SK-N-SH (cell line): ENCODE data around the gene IFI16. TPM values are rescaled to one million over a fixed set of nuclear protein-coding genes. Genes with fewer than 3 reads are reported as not detected.
"Not testable (repeated sequence)": the region's sequence is repeated elsewhere in the genome, so short reads cannot be mapped to it uniquely, and the experiment has no call there.

Experiments
- CTCF ChIA-PET: fragments of 300-600, 350-600 bp; formaldehyde crosslinking; extraction: SDS; loops from one replicate; lab custom pipeline; 2021; lab: Yijun Ruan, JAX
- POLR2A ChIA-PET: fragments of 350-600 bp; sonication (Branson Sonifier 250); formaldehyde crosslinking; extraction: SDS; loops from one replicate; lab custom pipeline; 2020; ENCODE audit warnings: antibody characterized with exemption, inconsistent platforms; lab: Yijun Ruan, JAX
- DNase-seq: peaks from one replicate; pipeline ENCODE4 v3.0.0; 2012
- H2AFZ ChIP-seq: fragments of 200-600 bp; sonication (generic); 2 replicates; pipeline ENCODE4 v1.8.1; 2016; ENCODE audit warnings: antibody characterized with exemption, mild to moderate bottlenecking, low read depth
- H3F3A ChIP-seq: fragments of 200-600 bp; sonication (generic); replicated peaks from 2 replicates; pipeline ENCODE3; 2016; ENCODE audit warnings: antibody characterized with exemption, mild to moderate bottlenecking; ENCODE audit not compliant: insufficient read depth
- H3K27ac ChIP-seq, 2 experiments: fragments of 200-500 bp in 1 of 2; fragments of 200-600 bp in 1 of 2; sonication (Bioruptor generic) in 1 of 2; sonication (generic), shearing (Covaris generic) in 1 of 2; 2 replicates each; pipeline versions ENCODE4 v1.5.1 to v1.6.1; 2014 to 2016; ENCODE audit warnings: low read depth in 2 of 2, inconsistent platforms in 1 of 2, low read length in 1 of 2, mild to moderate bottlenecking in 1 of 2, mixed read lengths in 1 of 2
- H3K27me3 ChIP-seq: fragments of 200-600 bp; sonication (generic), shearing (Covaris generic); 2 replicates; pipeline ENCODE4 v1.6.1; 2016; ENCODE audit warnings: mixed run types; ENCODE audit not compliant: insufficient read depth
- H3K36me3 ChIP-seq, 2 experiments: fragments of 200-500 bp in 1 of 2; fragments of 200-600 bp in 1 of 2; sonication (Bioruptor generic) in 1 of 2; sonication (generic) in 1 of 2; replicated peaks in 1 of 2; 2 replicates each; pipeline versions ENCODE3 to v1.5.1; 2014 to 2016; ENCODE audit warnings: low read length in 1 of 2, mild to moderate bottlenecking in 1 of 2; ENCODE audit not compliant: insufficient read depth in 2 of 2, control insufficient read depth in 1 of 2
- H3K4me1 ChIP-seq, 2 experiments: fragments of 200-500 bp in 1 of 2; fragments of 200-600 bp in 1 of 2; sonication (Bioruptor generic) in 1 of 2; sonication (generic), shearing (Covaris generic) in 1 of 2; 2 replicates each; pipeline versions ENCODE4 v1.5.1 to v1.6.1; 2014 to 2016; ENCODE audit warnings: low read depth in 1 of 2, low read length in 1 of 2, mixed run types in 1 of 2; ENCODE audit not compliant: insufficient read depth in 2 of 2, control insufficient read depth in 1 of 2
- H3K4me2 ChIP-seq: fragments of 200-600 bp; sonication (generic), shearing (Covaris generic); 2 replicates; pipeline ENCODE4 v1.6.1; 2017; ENCODE audit warnings: mixed run types
- H3K4me3 ChIP-seq, 2 experiments: fragments of 200-500 bp in 1 of 2; fragments of 200-600 bp in 1 of 2; sonication (Bioruptor generic) in 1 of 2; sonication (generic), shearing (Covaris generic) in 1 of 2; 2 replicates each; pipeline versions ENCODE4 v1.5.1 to v1.8.1; 2014 to 2016; ENCODE audit warnings: low read depth in 2 of 2, inconsistent platforms in 1 of 2, low read length in 1 of 2, mild to moderate bottlenecking in 1 of 2, mixed read lengths in 1 of 2, moderate library complexity in 1 of 2
- H3K79me2 ChIP-seq: fragments of 200-600 bp; sonication (generic); 2 replicates; pipeline ENCODE4 v1.8.1; 2017; ENCODE audit warnings: mild to moderate bottlenecking; ENCODE audit not compliant: insufficient read depth
- H3K9ac ChIP-seq: fragments of 200-600 bp; sonication (generic); 2 replicates; pipeline ENCODE4 v1.6.1; 2017; ENCODE audit warnings: mixed run types
- H3K9me2 ChIP-seq: fragments of 200-600 bp; sonication (generic); 2 replicates; pipeline ENCODE4 v1.6.1; 2017; ENCODE audit warnings: mixed run types
- H3K9me3 ChIP-seq: fragments of 200-600 bp; sonication (generic); 2 replicates; pipeline ENCODE4 v1.6.1; 2017; ENCODE audit warnings: mixed run types, mild to moderate bottlenecking, moderate library complexity
- H4K20me1 ChIP-seq: fragments of 200-600 bp; sonication (generic); 2 replicates; pipeline ENCODE4 v1.6.1; 2017; ENCODE audit warnings: mild to moderate bottlenecking, mixed run types; ENCODE audit not compliant: insufficient read depth
- ELF1 ChIP-seq: IDR thresholded peaks from 2 replicates; pipeline ENCODE4 v1.4.0; 2012
- EP300 ChIP-seq, 2 experiments: IDR thresholded peaks; 2 replicates each; pipeline versions ENCODE4 v1.4.0 to v1.6.1; 2012; ENCODE audit warnings: borderline replicate concordance in 1 of 2, low read depth in 1 of 2, low read length in 1 of 2
- FOXJ3 ChIP-seq: sonication (generic); formaldehyde crosslinking; IDR thresholded peaks from 2 replicates; pipeline ENCODE4 v1.5.1; 2020; ENCODE audit warnings: mild to moderate bottlenecking, missing genetic modification reagents
- MXI1 ChIP-seq: IDR thresholded peaks from 2 replicates; pipeline ENCODE4 v1.6.1; 2012; ENCODE audit warnings: mild to moderate bottlenecking, low read depth, low read length, improper control_type of control experiment
- NRF1 ChIP-seq: IDR thresholded peaks from 2 replicates; pipeline ENCODE4 v1.6.1; 2012; ENCODE audit warnings: low read depth, mild to moderate bottlenecking, low read length
- RFX5 ChIP-seq: IDR thresholded peaks from 2 replicates; pipeline ENCODE4 v1.6.1; 2012; ENCODE audit warnings: mild to moderate bottlenecking, improper control_type of control experiment, low read length
- RXRA ChIP-seq: IDR thresholded peaks from 2 replicates; pipeline ENCODE4 v1.4.0; 2012; ENCODE audit warnings: low read depth, mild to moderate bottlenecking, borderline replicate concordance
- ZBTB33 ChIP-seq: IDR thresholded peaks from 2 replicates; pipeline ENCODE4 v1.4.0; 2012; ENCODE audit warnings: low read depth, borderline replicate concordance
- WGBS: methylation state at CpG from one replicate; pipeline ENCODE4 v1.1.6; 2017; ENCODE audit warnings: low lambda C conversion rate; 5-methylcytosine and 5-hydroxymethylcytosine counted together
- polyA plus RNA-seq, 3 experiments: library from polyadenylated mRNA; depleted of rRNA; stranded (reverse); fragments of >200 nt; gene quantifications; 2 replicates each; pipeline ENCODE4 v1.2.3, GENCODE V29; 2012
- TF ChIP-seq, protein P1 (sequence below): IDR thresholded peaks from 2 replicates; pipeline ENCODE4 v1.4.0; 2012; ENCODE audit warnings: low read depth
- TF ChIP-seq, protein P2 (sequence below): fragments of 150-350 bp; IDR thresholded peaks from 2 replicates; pipeline ENCODE4 v1.6.1; 2017; ENCODE audit warnings: antibody characterized with exemption, low read length, low read depth, borderline replicate concordance

The IFI16 gene
- polyA plus RNA-seq, 1 of the 3 experiments (the other 2 are of a cell fraction) = 56.1 TPM

- Histone ChIP-seq H3K36me3 (peaks cover 31 to 88% of the 10 kb centered on the region in 2 experiments), H3F3A (no peaks in the 10 kb centered on the region), H3K4me3 (no peak overlapping the region), H3K4me2 (no peak overlapping the region), H3K9me3 (no peaks in the 10 kb centered on the region), H3K27me3 (no peaks in the 10 kb centered on the region), H3K9me2 (no peaks in the 10 kb centered on the region), H3K27ac (no peak overlapping the region), H2AFZ (no peak overlapping the region), H4K20me1 (no peaks in the 10 kb centered on the region), H3K9ac (no peak overlapping the region), H3K4me1 (0 out of 4 replicates have a peak, but pooled peaks cover 0 to 4% of the 10 kb centered on the region in 2 experiments), H3K79me2 (peaks cover 61% of the 10 kb centered on the region)
- TF ChIP-seq, protein P1, sequence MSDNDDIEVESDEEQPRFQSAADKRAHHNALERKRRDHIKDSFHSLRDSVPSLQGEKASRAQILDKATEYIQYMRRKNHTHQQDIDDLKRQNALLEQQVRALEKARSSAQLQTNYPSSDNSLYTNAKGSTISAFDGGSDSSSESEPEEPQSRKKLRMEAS = no peak
- TF ChIP-seq NRF1 = no peak
- TF ChIP-seq ELF1 = no peak
- TF ChIP-seq ZBTB33 = no peak
- no peak for TF ChIP-seq EP300 (IDR thresholded peaks at IDR 0.05; ENCODE audit: borderline replicate concordance in 1 of 2, low read depth in 1 of 2, low read length in 1 of 2)
- no peak for TF ChIP-seq MXI1
- TF ChIP-seq RXRA = no peak
- TF ChIP-seq RFX5 = no peak
- TF ChIP-seq FOXJ3 (CRISPR knock-in tag) = no peak
- TF ChIP-seq, protein P2, sequence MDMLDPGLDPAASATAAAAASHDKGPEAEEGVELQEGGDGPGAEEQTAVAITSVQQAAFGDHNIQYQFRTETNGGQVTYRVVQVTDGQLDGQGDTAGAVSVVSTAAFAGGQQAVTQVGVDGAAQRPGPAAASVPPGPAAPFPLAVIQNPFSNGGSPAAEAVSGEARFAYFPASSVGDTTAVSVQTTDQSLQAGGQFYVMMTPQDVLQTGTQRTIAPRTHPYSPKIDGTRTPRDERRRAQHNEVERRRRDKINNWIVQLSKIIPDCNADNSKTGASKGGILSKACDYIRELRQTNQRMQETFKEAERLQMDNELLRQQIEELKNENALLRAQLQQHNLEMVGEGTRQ = no peak
- no peak for DNase-seq
- ChIA-PET POLR2A (no interaction called here), CTCF (interaction anchor here (0.7 kb wide), 1 partner anchor 30 kb away, joined by 3 read pairs; no protein-coding TSS in a partner anchor)
- 74% methylated on average over 7 of the region's 7 CpGs for WGBS
These were observed 15.3 kb downstream of the IFI16 start for GRCh38 chr1:159025043-159025442.

DNA sequence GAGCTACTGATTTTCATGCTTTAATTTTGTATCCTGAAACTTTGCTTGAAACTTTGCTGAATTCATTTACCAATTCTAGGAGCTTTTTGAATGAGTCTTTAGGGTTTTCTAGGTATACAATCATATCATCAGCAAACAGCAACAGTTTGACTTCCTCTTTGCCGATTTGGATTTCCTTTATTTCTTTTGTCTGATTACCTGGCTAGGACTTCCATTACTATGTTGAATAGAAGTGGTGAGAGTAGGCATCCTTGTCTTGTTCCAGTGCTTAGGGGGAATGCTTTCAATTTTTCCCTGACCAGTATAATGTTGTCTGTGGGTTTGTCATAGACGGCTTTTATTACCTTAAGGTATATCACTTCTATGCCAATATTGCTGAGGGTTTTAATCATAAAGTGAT lies 17.1 kb downstream of the IFI16 start:
- H2AFZ ChIP-seq, H3K9me3 ChIP-seq, H3K9me2 ChIP-seq, CTCF ChIA-PET, H3F3A ChIP-seq, H3K4me3 ChIP-seq, H4K20me1 ChIP-seq, H3K9ac ChIP-seq, DNase-seq, H3K27ac ChIP-seq, H3K27me3 ChIP-seq, H3K4me2 ChIP-seq, POLR2A ChIA-PET, H3K4me1 ChIP-seq: not testable (repeated sequence)
- Histone ChIP-seq H3K36me3 (peaks cover 35 to 76% of the 10 kb centered on the region in 2 experiments), H3K79me2 (peaks cover 59% of the 10 kb centered on the region)
- WGBS = 54% methylated on average over 2 of the region's 2 CpGs
